HUES48 (cell line): ENCODE results near the gene UGT1A9.

Experiments used
- H3K27ac ChIP-seq: one replicate; pipeline ENCODE4 v1.7.0; 2013; ENCODE audit warnings: low read depth, low read length, inconsistent platforms
- H3K27me3 ChIP-seq: 2 replicates; pipeline ENCODE4 v1.6.1; 2013; ENCODE audit warnings: mild to moderate bottlenecking, low read length; ENCODE audit not compliant: control insufficient read depth, insufficient read depth
- H3K36me3 ChIP-seq: 2 replicates; pipeline ENCODE4 v1.6.1; 2013; ENCODE audit warnings: low read length; ENCODE audit not compliant: control insufficient read depth, insufficient read depth
- H3K4me1 ChIP-seq: 2 replicates; pipeline ENCODE4 v1.6.1; 2013; ENCODE audit warnings: mild to moderate bottlenecking, low read length; ENCODE audit not compliant: control insufficient read depth, insufficient read depth
- H3K4me3 ChIP-seq: 2 replicates; pipeline ENCODE4 v1.5.1; 2013; ENCODE audit warnings: mild to moderate bottlenecking, low read depth, low read length
- H3K9ac ChIP-seq: 2 replicates; pipeline ENCODE4 v1.6.1; 2013; ENCODE audit warnings: mild to moderate bottlenecking, low read depth, low read length, moderate library complexity
- H3K9me3 ChIP-seq: 2 replicates; pipeline ENCODE4 v1.6.1; 2013; ENCODE audit warnings: low read length; ENCODE audit not compliant: control insufficient read depth, insufficient read depth

UGT1A9 gene

DNA sequence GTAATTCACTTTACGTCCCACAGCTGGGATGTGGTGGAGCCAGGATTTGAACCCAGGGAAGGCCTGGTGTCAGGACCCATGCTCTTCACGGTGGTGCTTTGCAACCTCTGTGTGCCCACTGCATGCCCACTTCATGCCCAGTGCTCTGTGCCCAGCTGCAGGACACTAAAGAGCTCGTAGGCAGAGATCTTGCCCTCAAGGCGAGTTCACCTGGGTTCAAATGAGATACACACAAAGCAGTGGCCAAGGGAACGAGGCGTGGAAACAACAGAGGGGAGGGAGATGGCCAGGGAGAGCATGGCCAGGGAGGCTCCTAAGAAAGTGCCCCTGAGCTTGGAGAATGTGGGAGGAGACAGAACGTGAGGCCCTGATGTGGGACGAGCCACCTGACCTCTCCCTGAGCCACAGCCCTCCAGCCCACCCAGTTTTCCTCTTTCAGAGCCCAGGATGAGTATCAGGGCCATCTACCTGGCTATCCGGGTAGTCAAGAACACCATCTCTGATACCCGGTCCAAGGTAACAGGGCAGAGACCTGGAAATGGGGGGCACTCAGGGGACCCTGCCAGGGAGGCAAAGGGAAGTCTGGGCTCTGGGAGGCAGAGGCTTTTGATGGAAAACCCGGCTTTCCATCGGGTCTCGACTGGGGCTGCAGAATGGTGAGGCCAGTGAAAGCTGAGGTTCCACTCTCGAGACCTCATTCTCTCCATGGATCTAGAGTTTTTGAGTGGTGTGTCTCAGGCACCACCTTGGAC lies 126.8 kb downstream of the UGT1A9 start:
- Histone ChIP-seq H3K27me3 (no peaks in the 10 kb centered on the region), H3K36me3 (no peaks in the 10 kb centered on the region), H3K9ac (no peak overlapping the region), H3K27ac (no peak overlapping the region), H3K9me3 (peaks cover 6% of the 10 kb centered on the region), H3K4me1 (no peaks in the 10 kb centered on the region), H3K4me3 (no peak overlapping the region)

DNA sequence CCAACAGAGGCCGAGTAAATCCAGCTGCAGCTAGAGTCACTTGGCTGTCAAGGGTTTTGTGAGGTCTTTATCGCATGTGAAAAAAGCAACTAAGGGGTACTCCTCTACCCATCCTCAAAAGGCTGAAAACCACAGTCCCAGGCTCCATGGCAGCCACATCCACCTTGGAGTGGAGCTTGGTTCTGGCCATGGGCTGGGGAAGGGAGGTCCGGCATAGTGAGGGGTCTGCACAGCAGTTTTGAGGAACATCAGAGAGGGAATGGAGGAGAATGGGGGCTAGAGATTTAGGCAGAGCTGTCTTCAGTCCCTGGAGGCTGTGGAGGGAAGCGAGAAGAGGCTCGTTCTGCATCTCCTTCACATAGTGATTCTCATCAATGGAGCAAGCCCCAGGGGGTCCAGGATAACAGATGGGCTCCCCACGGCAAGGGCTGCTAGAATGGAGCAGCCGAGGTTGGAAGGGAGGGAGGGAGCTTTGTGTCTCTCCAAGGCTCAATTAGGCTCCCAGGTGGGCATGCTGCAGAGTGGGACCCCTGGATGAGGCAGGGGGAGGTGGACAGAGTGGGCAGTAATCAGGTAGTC lies 127.5 kb downstream of the UGT1A9 start:
- H3K9ac ChIP-seq = no peak overlapping the region
- no peaks in the 10 kb centered on the region for H3K4me1 ChIP-seq
- H3K27ac ChIP-seq = no peak overlapping the region
- H3K9me3 ChIP-seq = peaks cover 6% of the 10 kb centered on the region
- no peak overlapping the region for H3K4me3 ChIP-seq
- H3K36me3 ChIP-seq = no peaks in the 10 kb centered on the region
- no peaks in the 10 kb centered on the region for H3K27me3 ChIP-seq

DNA sequence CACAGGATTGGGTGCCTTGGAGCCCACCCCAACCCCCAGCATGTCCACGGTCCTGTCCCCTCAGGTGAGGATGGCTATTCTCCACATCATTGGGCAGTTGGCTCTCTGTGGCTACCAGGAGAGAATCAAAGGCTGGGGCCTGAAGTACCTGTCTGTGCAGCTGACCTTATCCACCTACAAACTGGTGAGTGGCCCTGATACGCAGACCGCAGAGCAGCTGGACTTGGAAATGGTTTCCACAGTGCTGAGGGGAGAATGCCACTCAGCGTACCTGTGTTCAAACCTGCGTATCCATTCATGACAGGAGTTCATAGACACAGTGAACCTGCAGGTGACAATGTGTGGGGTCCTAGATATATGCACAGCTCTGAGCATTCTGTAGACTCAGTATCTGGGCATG lies 128.0 kb downstream of the UGT1A9 start:
- Histone ChIP-seq H3K4me1 (no peaks in the 10 kb centered on the region), H3K27me3 (no peaks in the 10 kb centered on the region), H3K4me3 (no peak overlapping the region), H3K9me3 (peaks cover 6% of the 10 kb centered on the region), H3K27ac (no peak overlapping the region), H3K9ac (no peak overlapping the region), H3K36me3 (no peaks in the 10 kb centered on the region)

DNA sequence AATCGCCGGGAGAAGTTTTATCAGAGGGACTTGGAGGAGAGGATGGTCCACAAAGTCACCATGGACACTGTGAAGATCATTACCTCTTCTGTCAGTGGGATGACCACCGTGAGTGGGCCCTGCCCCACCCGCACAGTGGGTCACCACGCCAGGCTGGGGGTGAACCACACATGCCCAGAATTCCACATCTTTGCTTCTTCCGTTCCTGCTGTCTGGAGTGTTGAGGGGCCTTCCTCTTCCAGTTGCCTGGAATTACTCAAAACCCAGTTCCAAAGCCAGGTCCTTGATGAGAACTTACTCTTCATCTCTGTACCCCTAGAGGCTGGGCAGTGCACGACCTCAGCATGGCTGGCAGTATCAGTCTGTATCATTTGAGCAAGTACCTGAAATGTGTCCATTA lies 128.5 kb downstream of the UGT1A9 start:
- Histone ChIP-seq H3K9ac (no peak overlapping the region), H3K27me3 (no peaks in the 10 kb centered on the region), H3K36me3 (no peaks in the 10 kb centered on the region), H3K4me3 (no peak overlapping the region), H3K4me1 (no peaks in the 10 kb centered on the region), H3K27ac (no peak overlapping the region), H3K9me3 (peaks cover 6% of the 10 kb centered on the region)

DNA sequence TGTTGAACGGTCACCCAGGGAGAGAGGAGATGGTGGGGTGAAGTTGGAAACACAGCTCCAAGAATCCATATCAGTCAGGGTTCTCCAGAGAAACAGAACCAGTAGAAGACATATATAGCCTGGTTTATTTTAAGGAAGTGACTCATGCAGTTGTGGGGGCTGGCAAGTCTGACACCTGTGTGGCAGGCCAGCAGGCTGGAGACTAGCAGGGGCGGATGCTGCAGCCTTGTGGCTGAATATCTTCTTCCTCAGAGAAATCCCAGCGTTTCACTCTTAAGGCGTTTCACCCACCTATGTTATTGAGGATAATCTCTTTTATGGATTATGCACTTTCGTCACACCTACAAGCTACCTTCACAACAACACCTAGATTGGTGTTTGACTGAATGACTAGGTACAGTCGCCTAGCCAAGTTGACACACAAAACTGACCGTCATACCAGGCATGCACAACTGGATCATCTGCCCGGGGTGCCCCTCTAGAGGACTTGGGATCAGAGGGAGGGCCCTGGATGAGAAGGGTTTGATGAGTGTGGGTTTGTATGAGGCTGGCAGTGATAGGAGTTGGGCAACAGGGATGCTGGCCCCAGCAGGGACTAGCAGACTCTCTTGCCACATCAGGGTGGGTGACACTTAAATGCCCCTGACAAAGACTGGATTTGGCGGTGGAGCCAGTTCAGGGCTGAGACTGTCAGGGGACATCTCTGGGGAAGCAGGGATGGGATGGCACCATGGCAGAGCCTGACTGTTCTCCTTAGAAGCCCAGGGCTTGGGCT lies 129.8 kb downstream of the UGT1A9 start:
- Histone ChIP-seq H3K27ac (no peak overlapping the region), H3K9me3 (peaks cover 6% of the 10 kb centered on the region), H3K4me1 (no peaks in the 10 kb centered on the region), H3K4me3 (no peak overlapping the region), H3K27me3 (no peaks in the 10 kb centered on the region), H3K9ac (no peak overlapping the region), H3K36me3 (no peaks in the 10 kb centered on the region)

DNA sequence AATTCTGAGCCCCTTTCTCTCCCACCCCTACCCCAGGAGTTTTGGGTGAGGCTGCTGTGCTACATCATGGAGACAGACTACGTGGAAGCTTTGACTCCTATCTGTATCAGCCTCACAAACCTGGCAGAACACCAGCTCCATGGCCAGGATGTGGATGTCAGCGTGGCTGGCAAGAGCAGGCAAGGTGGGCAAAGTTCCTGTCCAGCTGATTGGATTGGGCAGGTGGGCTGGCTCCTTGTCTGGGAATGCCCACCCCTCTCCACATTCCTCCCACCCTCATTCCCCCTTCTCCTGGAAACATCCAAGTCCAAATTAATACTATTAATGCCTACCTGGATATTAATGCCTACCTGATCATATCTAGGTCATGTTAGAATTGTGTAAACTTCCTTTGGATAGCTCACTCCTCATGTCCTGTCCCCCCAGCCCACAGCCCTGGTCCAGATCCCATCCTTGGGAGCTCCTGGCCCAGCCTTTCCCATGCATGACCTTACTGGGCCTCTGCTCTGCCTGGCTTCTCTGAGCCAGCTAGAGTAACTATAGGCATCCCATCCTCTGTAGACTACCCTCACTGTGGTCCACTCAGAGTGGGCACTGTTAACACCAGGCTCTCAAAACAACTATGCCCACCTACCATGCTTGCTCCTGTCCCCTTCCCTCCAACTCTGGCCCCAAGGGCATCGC lies 130.6 kb downstream of the UGT1A9 start:
- H3K9me3 ChIP-seq = peaks cover 6% of the 10 kb centered on the region
- H3K27me3 ChIP-seq = no peaks in the 10 kb centered on the region
- no peaks in the 10 kb centered on the region for H3K4me1 ChIP-seq
- no peaks in the 10 kb centered on the region for H3K36me3 ChIP-seq
- H3K9ac ChIP-seq = no peak overlapping the region
- H3K27ac ChIP-seq = no peak overlapping the region
- no peak overlapping the region for H3K4me3 ChIP-seq

DNA sequence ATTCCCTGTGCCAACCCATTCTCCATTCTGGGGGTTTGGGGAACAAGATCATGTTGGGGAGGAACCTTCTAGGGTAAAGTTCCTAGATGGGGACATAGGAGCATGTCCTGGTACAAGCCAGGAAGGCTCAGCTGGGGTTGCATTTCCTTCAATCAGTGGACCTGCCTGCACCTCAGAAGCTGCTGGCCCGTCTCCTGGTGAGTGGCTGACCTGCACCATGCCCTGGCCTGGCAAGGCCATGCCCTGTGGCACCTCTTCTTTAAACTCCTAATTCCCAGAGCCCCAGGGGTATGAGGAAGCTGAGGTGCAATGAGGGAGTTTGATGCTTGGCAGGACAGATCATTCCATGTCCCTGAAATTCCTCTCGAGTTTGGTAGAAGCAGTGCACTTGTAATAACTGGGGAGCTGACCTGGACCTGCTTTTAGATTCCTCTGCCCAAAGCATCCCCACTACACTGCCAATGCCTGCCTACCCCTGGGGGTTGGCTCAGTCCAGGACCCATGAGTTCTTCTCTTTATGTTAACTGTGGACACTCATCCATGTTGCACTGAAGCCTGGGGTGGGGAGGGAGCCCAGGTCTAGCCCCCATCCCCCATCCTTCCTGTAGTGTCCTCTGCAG lies 131.7 kb downstream of the UGT1A9 start:
- no peaks in the 10 kb centered on the region for H3K27me3 ChIP-seq
- no peaks in the 10 kb centered on the region; the same call in none of the 2 replicates for H3K9me3 ChIP-seq
- no peak overlapping the region for H3K4me3 ChIP-seq
- no peaks in the 10 kb centered on the region for H3K36me3 ChIP-seq
- H3K27ac ChIP-seq = no peak overlapping the region
- H3K4me1 ChIP-seq = no peaks in the 10 kb centered on the region
- H3K9ac ChIP-seq = no peak overlapping the region

DNA sequence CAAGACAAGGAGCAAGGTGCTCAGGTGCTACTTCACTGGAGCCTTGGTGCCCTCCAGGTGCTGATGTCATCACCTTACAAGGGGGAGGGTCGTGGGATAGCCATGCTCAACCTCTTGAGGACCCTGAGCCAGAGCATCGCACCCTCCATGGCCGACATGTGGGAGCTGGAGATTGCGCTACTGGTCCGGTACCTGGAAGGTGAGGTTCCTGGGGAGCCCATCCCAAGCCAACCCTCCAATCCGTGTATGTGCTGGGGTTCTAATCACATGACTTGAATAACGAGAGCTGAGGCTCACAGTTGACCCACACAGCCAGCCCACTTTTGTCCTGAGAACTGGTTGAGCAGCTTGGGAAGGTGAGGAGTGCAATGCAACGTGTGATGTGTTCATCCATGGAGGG lies 132.3 kb downstream of the UGT1A9 start:
- H3K4me1 ChIP-seq = no peaks in the 10 kb centered on the region
- H3K27me3 ChIP-seq = no peaks in the 10 kb centered on the region
- H3K36me3 ChIP-seq = no peaks in the 10 kb centered on the region
- no peak overlapping the region for H3K4me3 ChIP-seq
- no peak overlapping the region for H3K9ac ChIP-seq
- no peaks in the 10 kb centered on the region; the same call in none of the 2 replicates for H3K9me3 ChIP-seq
- no peak overlapping the region for H3K27ac ChIP-seq

DNA sequence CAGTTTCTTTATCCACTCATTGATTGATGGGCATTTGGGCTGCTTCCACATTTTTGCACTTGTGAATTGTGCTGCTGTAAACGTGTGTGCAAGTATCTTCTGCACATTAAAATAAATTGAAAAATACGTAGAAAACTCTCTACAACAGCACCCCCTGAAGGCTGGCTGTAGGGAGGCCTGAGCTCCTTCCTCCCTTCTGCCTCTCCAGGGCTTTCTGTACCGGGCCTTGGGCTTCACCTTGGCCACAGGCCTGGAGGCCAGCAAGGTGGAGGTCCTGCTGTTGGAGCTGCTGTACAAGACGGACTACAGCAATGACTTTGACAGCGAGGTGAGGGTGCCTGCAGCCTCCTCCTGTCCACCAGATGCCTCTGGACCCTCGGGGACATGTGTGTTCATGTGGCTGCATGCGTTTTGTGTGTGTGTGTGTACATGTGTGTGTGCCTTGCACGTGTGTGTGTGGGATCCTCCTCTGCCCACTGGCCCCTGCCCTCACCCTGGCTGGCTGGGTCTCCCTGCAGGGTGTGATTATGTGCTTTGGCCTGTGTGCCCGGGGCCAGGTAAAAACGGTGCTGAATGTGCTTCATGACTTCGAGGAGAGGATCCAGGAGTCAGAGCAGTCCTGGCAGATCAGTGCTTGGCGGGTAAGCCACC lies 135.6 kb downstream of the UGT1A9 start:
- Histone ChIP-seq H3K27me3 (no peaks in the 10 kb centered on the region), H3K4me3 (no peak overlapping the region), H3K36me3 (no peaks in the 10 kb centered on the region), H3K27ac (no peak overlapping the region), H3K9me3 (peaks cover 8% of the 10 kb centered on the region; the same call in 1 of the 2 replicates), H3K9ac (no peak overlapping the region), H3K4me1 (no peaks in the 10 kb centered on the region)
